ENCODE results near the gene TPTE2. TPM values are rescaled to one million over a fixed set of nuclear protein-coding genes. Genes with fewer than 3 reads are reported as not detected.

TPTE2 gene
- total and polyA plus RNA-seq, 9 of the 15 experiments (the other 6 are each of a cell fraction or from before 2014, with no cell fraction given) = not detected

GRCh38 chr13:19601749-19602725 lies 40.7 kb upstream of the TPTE2 start (continued):
- no peak for TF ChIP-seq ZNF609 (CRISPR knock-in tag; IDR thresholded peaks at IDR 0.05; ENCODE audit: borderline replicate concordance)
- TF ChIP-seq RBM39 (optimal IDR thresholded peaks at IDR 0.05; ENCODE audit: low read depth, low read length) = no peak
- no peak for TF ChIP-seq TRIM24 (IDR thresholded peaks at IDR 0.05)

- DNase-seq (ENCODE audit: extremely low read depth in 1 of 4, low spot score in 3 of 4) (no peak), FAIRE-seq (no peak), ATAC-seq (no peak)
- in situ Hi-C loops (cut with MboI) (no loop called here), intact Hi-C loops (cut with micrococcal nuclease) (no loop called here)
- H3K9ac ChIP-seq (ENCODE audit: insufficient read depth in 1 of 2, low read depth in 2 of 2, low read length in 2 of 2) = no peak overlapping the region
- no peak for TF ChIP-seq RFX7 (CRISPR knock-in tag; IDR thresholded peaks at IDR 0.05)
- TF ChIP-seq ATF3 (IDR thresholded peaks at IDR 0.05) = peak; percentile 73
- TF ChIP-seq ATF3 (CRISPR knock-in tag; conservative IDR thresholded peaks at IDR 0.05) = no peak
- 0 out of 2 replicates have a peak, but pooled peaks have one; percentile 38 for TF ChIP-seq JUN (IDR thresholded peaks at IDR 0.05; ENCODE audit: borderline replicate concordance, low read depth, low read length)
- no peak for TF ChIP-seq JUN (CRISPR knock-in tag; IDR thresholded peaks at IDR 0.05; ENCODE audit: borderline replicate concordance)
- WGBS (ENCODE audit: insufficient coverage, low coverage, missing lambda C conversion rate) = 21% methylated on average over 5 of the region's 5 CpGs
- ChIA-PET POLR2A (no interaction called here), CTCF (ENCODE audit: low intra/inter-chr PET ratio) (interaction anchor here (0.6 kb wide), 2 partner anchors 43 to 459 kb away, joined by 3 read pairs; no protein-coding TSS in a partner anchor)
- no peak overlapping the region for H3K4me3 ChIP-seq
- peaks cover 0 to 10% of the 10 kb centered on the region in 2 experiments; a peak in 2 of 5 replicates for H3K4me1 ChIP-seq (replicated peaks in 1 of 2; ENCODE audit: control insufficient read depth in 2 of 2, insufficient read depth in 2 of 2, low read length in 2 of 2)
- H3K27me3 ChIP-seq (ENCODE audit: control insufficient read depth in 2 of 2, insufficient read depth in 2 of 2, low read length in 2 of 2) = no peaks in the 10 kb centered on the region
- H4K20me1 ChIP-seq (replicated peaks; ENCODE audit: control insufficient read depth, insufficient read depth, low read length) = no peaks in the 10 kb centered on the region
- no peak overlapping the region for H3K27ac ChIP-seq (ENCODE audit: extremely low read depth, low read depth, low read length)
- no peaks in the 10 kb centered on the region for H3K9me3 ChIP-seq (replicated peaks; ENCODE audit: control insufficient read depth, insufficient read depth, low read depth, low read length)
- H2AFZ ChIP-seq (ENCODE audit: low read depth, low read length) = no peak overlapping the region
- H3K4me2 ChIP-seq (ENCODE audit: insufficient read depth, low read length) = no peak overlapping the region
- H3K79me2 ChIP-seq (ENCODE audit: control insufficient read depth, insufficient read depth, low read length) = peaks cover 5% of the 10 kb centered on the region
- no TSS peak for BruUV-seq (replicated peaks)
- no peaks in the 10 kb centered on the region for H3K9me1 ChIP-seq (ENCODE audit: control insufficient read depth, insufficient read depth, low read length)
- no peaks in the 10 kb centered on the region for H3K36me3 ChIP-seq (ENCODE audit: control insufficient read depth, insufficient read depth, low read length)
These were observed 36.2 kb upstream of the TPTE2 start for GRCh38 chr13:19597523-19597922.

Measured in K562 (cell line).